ENCODE measurements around the gene TMEM178B. TPM values are rescaled to one million over a fixed set of nuclear protein-coding genes. Genes with fewer than 3 reads are reported as not detected.

TMEM178B gene
- polyA plus RNA-seq, 1 donor (not counting 4 experiments of a cell fraction or from before 2014, with no cell fraction given), result not detected

DNA sequence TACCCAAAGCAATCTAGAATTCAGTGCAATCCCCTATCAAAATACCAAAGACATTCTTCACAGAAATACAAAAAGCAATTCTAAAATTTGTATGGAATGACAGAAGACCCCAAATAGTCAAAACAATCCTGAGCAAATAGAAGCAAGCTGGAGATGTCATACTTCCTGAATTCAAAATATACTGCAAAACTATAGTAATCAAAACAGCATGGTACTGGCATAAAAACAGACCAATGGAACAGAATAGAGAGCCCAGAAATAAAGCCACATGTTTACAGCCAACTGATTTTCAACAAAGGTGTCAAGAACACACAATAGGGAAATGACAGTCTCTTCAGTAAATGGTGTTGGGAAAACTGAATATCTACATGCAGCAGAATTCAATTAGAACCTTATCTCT lies 353.3 kb downstream of the TMEM178B start:
- no peak overlapping the region for H3K27ac ChIP-seq (ENCODE audit: control insufficient read depth, insufficient read depth, low read length)
- H3K4me1 ChIP-seq (ENCODE audit: control insufficient read depth, extremely low read depth, insufficient read depth, low read length), result no peaks in the 10 kb centered on the region

GRCh38 chr7:141430455-141431139 lies 356.7 kb downstream of the TMEM178B start:
- no peaks in the 10 kb centered on the region for H3K79me2 ChIP-seq (ENCODE audit: control insufficient read depth, insufficient read depth, low read length)
- TF ChIP-seq, protein P1, sequence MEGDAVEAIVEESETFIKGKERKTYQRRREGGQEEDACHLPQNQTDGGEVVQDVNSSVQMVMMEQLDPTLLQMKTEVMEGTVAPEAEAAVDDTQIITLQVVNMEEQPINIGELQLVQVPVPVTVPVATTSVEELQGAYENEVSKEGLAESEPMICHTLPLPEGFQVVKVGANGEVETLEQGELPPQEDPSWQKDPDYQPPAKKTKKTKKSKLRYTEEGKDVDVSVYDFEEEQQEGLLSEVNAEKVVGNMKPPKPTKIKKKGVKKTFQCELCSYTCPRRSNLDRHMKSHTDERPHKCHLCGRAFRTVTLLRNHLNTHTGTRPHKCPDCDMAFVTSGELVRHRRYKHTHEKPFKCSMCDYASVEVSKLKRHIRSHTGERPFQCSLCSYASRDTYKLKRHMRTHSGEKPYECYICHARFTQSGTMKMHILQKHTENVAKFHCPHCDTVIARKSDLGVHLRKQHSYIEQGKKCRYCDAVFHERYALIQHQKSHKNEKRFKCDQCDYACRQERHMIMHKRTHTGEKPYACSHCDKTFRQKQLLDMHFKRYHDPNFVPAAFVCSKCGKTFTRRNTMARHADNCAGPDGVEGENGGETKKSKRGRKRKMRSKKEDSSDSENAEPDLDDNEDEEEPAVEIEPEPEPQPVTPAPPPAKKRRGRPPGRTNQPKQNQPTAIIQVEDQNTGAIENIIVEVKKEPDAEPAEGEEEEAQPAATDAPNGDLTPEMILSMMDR (optimal IDR thresholded peaks at IDR 0.05 in 1 of 3, IDR thresholded peaks at IDR 0.05 in 1 of 3, conservative IDR thresholded peaks at IDR 0.05 in 1 of 3; ENCODE audit: extremely low read depth in 1 of 3, insufficient read depth in 2 of 3, low read length in 3 of 3), result no peak
- no peak for TF ChIP-seq EZH2 (IDR thresholded peaks at IDR 0.05; ENCODE audit: low read length)
- dilution Hi-C loops (cut with MboI; ENCODE audit: extremely low pct_ligation_motif_present, low sequenced_read_pairs), result no loop called here
- FAIRE-seq (no peak), DNase-seq (ENCODE audit: low read depth, low spot score) (no peak)
- no peaks in the 10 kb centered on the region for H3K36me3 ChIP-seq (ENCODE audit: control insufficient read depth in 2 of 2, extremely low read depth in 1 of 2, insufficient read depth in 2 of 2, low read length in 2 of 2)
- no peaks in the 10 kb centered on the region for H3K9me1 ChIP-seq (ENCODE audit: control insufficient read depth, extremely low read depth, insufficient read depth, low read length)
- H3K9ac ChIP-seq (ENCODE audit: control insufficient read depth, extremely low read depth, insufficient read depth, low read length), result no peak overlapping the region
- no peak overlapping the region for H3K4me2 ChIP-seq (ENCODE audit: control insufficient read depth, extremely low read depth, insufficient read depth, low read depth, low read length)
- no peaks in the 10 kb centered on the region for H3K4me1 ChIP-seq (ENCODE audit: control insufficient read depth, extremely low read depth, insufficient read depth, low read length)
- H4K20me1 ChIP-seq (ENCODE audit: control insufficient read depth, extremely low read depth, insufficient read depth, low read length), result no peaks in the 10 kb centered on the region
- no peak overlapping the region for H3K4me3 ChIP-seq (ENCODE audit: control insufficient read depth in 2 of 3, extremely low read depth in 1 of 3, insufficient read depth in 2 of 3, low read depth in 1 of 3, low read length in 3 of 3)
- no peak overlapping the region for H3K27ac ChIP-seq (ENCODE audit: control insufficient read depth, insufficient read depth, low read length)
- H3K9me3 ChIP-seq (ENCODE audit: control insufficient read depth, low read depth, low read length), result no peaks in the 10 kb centered on the region
- H2AFZ ChIP-seq (ENCODE audit: control insufficient read depth, low read length), result no peak overlapping the region
- no peaks in the 10 kb centered on the region for H3K27me3 ChIP-seq (ENCODE audit: control insufficient read depth, extremely low read depth, insufficient read depth, low read length)

More for the DNA sequence above, 353.3 kb downstream of the TMEM178B start:
- Histone ChIP-seq H3K9me3 (ENCODE audit: control insufficient read depth, low read depth, low read length) (no peaks in the 10 kb centered on the region), H3K36me3 (ENCODE audit: control insufficient read depth in 2 of 2, extremely low read depth in 1 of 2, insufficient read depth in 2 of 2, low read length in 2 of 2) (no peaks in the 10 kb centered on the region), H3K9me1 (ENCODE audit: control insufficient read depth, extremely low read depth, insufficient read depth, low read length) (no peaks in the 10 kb centered on the region), H3K4me3 (ENCODE audit: control insufficient read depth in 2 of 3, extremely low read depth in 1 of 3, insufficient read depth in 2 of 3, low read depth in 1 of 3, low read length in 3 of 3) (no peak overlapping the region), H3K27me3 (ENCODE audit: control insufficient read depth, extremely low read depth, insufficient read depth, low read length) (no peaks in the 10 kb centered on the region), H2AFZ (ENCODE audit: control insufficient read depth, low read length) (no peak overlapping the region), H3K9ac (ENCODE audit: control insufficient read depth, extremely low read depth, insufficient read depth, low read length) (no peak overlapping the region), H3K79me2 (ENCODE audit: control insufficient read depth, insufficient read depth, low read length) (no peaks in the 10 kb centered on the region), H3K4me2 (ENCODE audit: control insufficient read depth, extremely low read depth, insufficient read depth, low read depth, low read length) (no peak overlapping the region), H4K20me1 (ENCODE audit: control insufficient read depth, extremely low read depth, insufficient read depth, low read length) (no peaks in the 10 kb centered on the region)
- no peak for DNase-seq (ENCODE audit: low read depth, low spot score)
- TF ChIP-seq EZH2 (IDR thresholded peaks at IDR 0.05; ENCODE audit: low read length), result no peak
- TF ChIP-seq, protein P1 (optimal IDR thresholded peaks at IDR 0.05 in 1 of 3, IDR thresholded peaks at IDR 0.05 in 1 of 3, conservative IDR thresholded peaks at IDR 0.05 in 1 of 3; ENCODE audit: extremely low read depth in 1 of 3, insufficient read depth in 2 of 3, low read length in 3 of 3), result no peak
- dilution Hi-C loops (cut with MboI; ENCODE audit: extremely low pct_ligation_motif_present, low sequenced_read_pairs), result no loop called here
- FAIRE-seq, result no peak
